Thymus (tissue), 11 donors: Measurements from ENCODE around the gene PRODH. TPM values are rescaled to one million over a fixed set of nuclear protein-coding genes. Genes with fewer than 3 reads are reported as not detected.
"Not testable (repeated sequence)": the region's sequence is repeated elsewhere in the genome, so short reads cannot be mapped to it uniquely, and the experiment has no call there.

Experiments
- DNase-seq, 9 donors: peaks; one replicate each; pipeline ENCODE4 v3.0.0-alpha.2; 2013; ENCODE audit warnings: low spot score in 9 of 9, low read depth in 6 of 9, missing footprints in 1 of 9
- H3K27ac ChIP-seq, 2 donors: one replicate each; pipeline ENCODE4 v1.5.1; 2013; ENCODE audit warnings: control low read depth in 1 of 2, low read depth in 1 of 2, low read length in 1 of 2, mild to moderate bottlenecking in 1 of 2, moderate library complexity in 1 of 2
- H3K27me3 ChIP-seq, 2 donors: one replicate each; pipeline ENCODE4 v1.5.1; 2013; ENCODE audit warnings: low read length in 1 of 2; ENCODE audit not compliant: control insufficient read depth in 2 of 2, insufficient read depth in 1 of 2
- H3K36me3 ChIP-seq, 2 donors: one replicate each; pipeline ENCODE4 v1.5.1; 2013; ENCODE audit warnings: low read length in 1 of 2, mild to moderate bottlenecking in 1 of 2, moderate library complexity in 1 of 2; ENCODE audit not compliant: control insufficient read depth in 2 of 2, insufficient read depth in 2 of 2
- H3K4me1 ChIP-seq, 2 donors: one replicate each; pipeline ENCODE4 v1.5.1; 2013; ENCODE audit warnings: low read length in 2 of 2; ENCODE audit not compliant: control insufficient read depth in 2 of 2, insufficient read depth in 2 of 2
- H3K4me3 ChIP-seq, 2 donors: one replicate each; pipeline ENCODE4 v1.5.1; 2013; ENCODE audit warnings: low read length in 2 of 2, control low read depth in 1 of 2, mild to moderate bottlenecking in 1 of 2
- H3K9me3 ChIP-seq, 2 donors: one replicate each; pipeline ENCODE4 v1.5.1; 2013; ENCODE audit warnings: low read length in 1 of 2, mild to moderate bottlenecking in 1 of 2; ENCODE audit not compliant: control insufficient read depth in 2 of 2, insufficient read depth in 1 of 2
- WGBS: extraction: QIAGEN DNeasy Blood & Tissue Kit; methylation state at CpG from one replicate; pipeline ENCODE4 v1.1.7; 2013; 5-methylcytosine and 5-hydroxymethylcytosine counted together
- polyA plus RNA-seq: library from polyadenylated mRNA; stranded (reverse); fragments of 200-250 nt; gene quantifications from one replicate; pipeline ENCODE4 v1.2.3, GENCODE V29; 2013
- total RNA-seq: library from RNA; stranded (reverse); fragments of 120-200 nt; gene quantifications from one replicate; pipeline ENCODE4 v1.2.4, GENCODE V29; 2013
- donor health status: healthy.

Gene PRODH
- total and polyA plus RNA-seq, 2 donors = 2.9 to 3.3 TPM

DNA sequence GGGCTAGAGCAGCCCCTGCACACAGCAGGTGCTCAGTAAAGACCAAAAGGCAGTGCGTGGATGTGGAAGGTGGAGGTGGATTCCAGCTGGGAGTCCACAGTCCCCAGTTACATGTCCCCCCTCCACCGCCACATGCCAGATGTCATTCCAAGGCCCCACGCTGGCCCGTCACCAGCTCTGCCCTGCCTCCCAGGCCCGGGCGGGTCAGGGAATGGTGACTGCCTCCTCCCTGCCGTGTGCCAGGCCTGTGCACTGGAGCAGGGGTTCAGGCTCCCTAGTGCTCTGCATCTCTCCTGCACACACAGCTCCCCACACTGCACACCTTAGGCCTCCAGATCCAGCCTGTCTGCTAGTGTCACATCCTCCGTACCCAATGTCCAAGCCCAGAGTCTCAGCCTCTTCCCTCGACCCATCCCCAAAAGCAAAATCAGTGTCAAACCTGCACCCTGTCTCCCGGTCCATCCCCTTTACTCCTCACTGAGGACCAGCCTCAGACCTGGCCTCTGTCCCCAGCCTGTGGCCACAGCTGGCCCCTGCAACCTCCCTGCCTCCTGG is 40.2 kb upstream of the PRODH start:
- Histone ChIP-seq H3K4me3 (no peak overlapping the region), H3K27me3 (peaks cover 4 to 17% of the 10 kb centered on the region in 2 donors), H3K36me3 (no peaks in the 10 kb centered on the region), H3K4me1 (no peaks in the 10 kb centered on the region), H3K27ac (no peak overlapping the region), H3K9me3 (peaks cover 3 to 13% of the 10 kb centered on the region in 2 donors)
- WGBS = 93% methylated on average over 10 of the region's 10 CpGs
- no peak for DNase-seq

- H3K27ac ChIP-seq = no peak overlapping the region
- no peaks in the 10 kb centered on the region for H3K36me3 ChIP-seq
- no peak for DNase-seq
- no peak overlapping the region for H3K4me3 ChIP-seq
- H3K27me3 ChIP-seq = peaks cover 10 to 24% of the 10 kb centered on the region in 2 donors
- peaks cover under 1 to 11% of the 10 kb centered on the region in 2 donors for H3K9me3 ChIP-seq
- no peaks in the 10 kb centered on the region for H3K4me1 ChIP-seq
- 87% methylated on average over 16 of the region's 16 CpGs for WGBS
Observed at GRCh38 chr22:18975434-18976196, 39.5 kb upstream of the PRODH start.

DNA sequence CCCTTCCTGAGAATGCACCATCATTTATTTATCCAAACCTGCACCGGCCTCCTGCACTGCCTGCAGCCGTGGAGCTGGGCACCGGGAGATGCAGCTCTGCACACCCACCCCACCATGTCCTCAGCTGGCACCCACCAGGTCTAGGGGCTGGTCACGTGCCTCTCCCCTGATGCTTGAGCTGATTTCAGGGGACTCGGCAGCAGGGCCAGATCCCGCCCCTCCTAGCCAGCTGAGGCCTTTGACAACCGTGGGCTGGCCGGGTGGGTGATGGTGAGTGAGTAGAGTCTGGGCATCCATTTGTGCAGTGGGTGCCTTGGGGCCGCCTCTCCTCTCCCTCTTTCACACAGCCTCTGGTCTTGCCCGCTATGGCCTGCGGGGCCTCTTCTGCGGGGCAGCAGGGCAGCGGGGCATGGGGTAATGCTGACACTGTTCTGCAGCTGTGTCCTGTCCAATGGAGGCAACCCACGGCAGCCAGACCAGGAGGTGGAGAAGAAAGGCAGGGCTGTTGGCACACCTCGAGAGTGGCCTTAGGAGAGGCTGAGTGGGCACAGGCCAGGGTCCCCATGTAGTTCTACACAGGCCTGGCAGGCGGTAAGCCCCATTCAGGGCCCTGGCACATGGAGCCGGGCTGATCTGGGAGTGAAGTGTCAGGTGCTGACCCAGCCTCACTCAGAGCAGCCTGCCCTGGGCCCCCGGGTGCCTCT is 38.5 kb upstream of the PRODH start:
- Histone ChIP-seq H3K4me1 (no peaks in the 10 kb centered on the region), H3K36me3 (no peaks in the 10 kb centered on the region), H3K27ac (no peak overlapping the region), H3K9me3 (peaks cover 0 to 4% of the 10 kb centered on the region in 2 donors), H3K27me3 (peaks cover 20 to 31% of the 10 kb centered on the region in 2 donors), H3K4me3 (no peak overlapping the region)
- WGBS = 92% methylated on average over 18 of the region's 18 CpGs
- DNase-seq = no peak

GRCh38 chr22:18973264-18974031 is 37.4 kb upstream of the PRODH start:
- Histone ChIP-seq H3K27me3 (peaks cover 25 to 43% of the 10 kb centered on the region in 2 donors), H3K4me1 (no peaks in the 10 kb centered on the region), H3K9me3 (no peaks in the 10 kb centered on the region)

DNA sequence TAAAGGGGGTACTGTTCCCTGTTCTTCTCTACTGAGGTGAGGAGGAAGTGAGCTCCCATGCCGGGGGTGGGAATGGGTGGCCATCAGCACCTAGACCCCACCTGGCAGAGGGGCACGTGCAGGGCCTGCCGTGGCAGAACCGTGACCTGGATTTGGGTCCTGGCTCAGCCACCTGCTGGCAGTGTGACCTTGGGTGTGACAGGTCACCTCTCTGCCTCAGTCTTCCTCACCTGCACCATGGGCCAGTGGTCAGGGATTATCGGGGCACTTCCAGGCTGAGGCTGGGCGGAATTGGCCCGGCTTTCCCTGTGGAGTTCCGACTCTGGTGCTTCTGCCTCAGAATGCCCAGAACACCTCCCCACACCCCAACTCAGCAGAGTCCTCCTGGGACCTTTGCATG is 36.5 kb upstream of the PRODH start:
- not testable (repeated sequence) for H3K4me1 ChIP-seq, H3K27ac ChIP-seq, H3K36me3 ChIP-seq, DNase-seq, H3K9me3 ChIP-seq, H3K4me3 ChIP-seq
- peaks cover 25 to 51% of the 10 kb centered on the region in 2 donors for H3K27me3 ChIP-seq
- WGBS = 93% methylated on average over 8 of the region's 8 CpGs

More at GRCh38 chr22:18973264-18974031, 37.4 kb upstream of the PRODH start:
- no peak for DNase-seq
- no peak overlapping the region for H3K4me3 ChIP-seq
- H3K36me3 ChIP-seq = no peaks in the 10 kb centered on the region
- WGBS = 93% methylated on average over 18 of the region's 18 CpGs
- no peak overlapping the region for H3K27ac ChIP-seq

DNA sequence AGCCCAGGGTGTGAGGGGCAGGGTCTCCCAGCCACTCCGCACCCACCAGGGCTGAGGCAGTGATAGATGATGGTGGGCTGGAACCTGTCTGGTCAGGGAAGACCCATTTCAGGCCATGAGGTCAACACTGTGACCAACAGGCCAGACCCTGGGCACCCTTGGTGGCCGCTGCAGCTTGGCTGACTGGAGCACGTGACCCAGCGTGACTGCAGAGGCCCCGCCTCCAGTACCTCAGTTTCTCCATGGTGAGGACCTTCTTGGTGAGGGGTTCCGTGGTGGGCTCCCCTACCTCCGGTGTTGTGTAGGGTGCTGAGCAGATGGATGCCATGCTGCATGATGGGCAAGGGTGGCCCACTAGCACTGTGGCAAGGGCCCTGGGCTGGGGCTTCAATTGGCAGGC is 35.9 kb upstream of the PRODH start:
- not testable (repeated sequence) for H3K9me3 ChIP-seq, H3K36me3 ChIP-seq, H3K27ac ChIP-seq, H3K4me3 ChIP-seq, H3K4me1 ChIP-seq, DNase-seq
- 93% methylated on average over 7 of the region's 7 CpGs for WGBS
- peaks cover 25 to 51% of the 10 kb centered on the region in 2 donors for H3K27me3 ChIP-seq

DNA sequence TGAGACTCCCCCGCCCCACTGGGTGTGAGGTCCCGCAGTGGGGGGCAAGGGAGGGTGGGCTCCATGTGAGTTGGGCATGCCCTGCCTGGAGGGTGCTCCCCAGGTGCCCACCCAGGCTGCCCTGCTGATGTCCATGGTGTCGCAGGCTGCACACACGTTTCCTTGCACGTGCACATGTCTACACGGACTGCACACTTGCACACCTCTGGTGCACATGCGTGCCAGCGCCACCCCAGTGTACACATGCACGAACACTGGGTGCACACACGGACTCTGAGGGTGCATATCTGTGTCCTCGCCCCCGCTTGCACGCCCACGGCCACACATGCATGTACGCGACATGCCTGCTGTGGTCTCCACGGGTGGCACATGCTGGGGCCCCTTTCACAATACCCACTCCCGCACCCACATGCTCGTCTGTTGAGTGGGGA is 35.2 kb upstream of the PRODH start:
- no peaks in the 10 kb centered on the region for H3K36me3 ChIP-seq
- H3K9me3 ChIP-seq = no peaks in the 10 kb centered on the region
- no peaks in the 10 kb centered on the region for H3K4me1 ChIP-seq
- no peak for DNase-seq
- H3K27ac ChIP-seq = no peak overlapping the region
- H3K4me3 ChIP-seq = no peak overlapping the region
- WGBS = 72% methylated on average over 19 of the region's 19 CpGs
- H3K27me3 ChIP-seq = peaks cover 25 to 51% of the 10 kb centered on the region in 2 donors

GRCh38 chr22:18970948-18971315 is 34.8 kb upstream of the PRODH start:
- DNase-seq = no peak
- Histone ChIP-seq H3K27me3 (peaks cover 25 to 51% of the 10 kb centered on the region in 2 donors), H3K27ac (no peak overlapping the region), H3K36me3 (no peaks in the 10 kb centered on the region), H3K4me3 (peak overlapping the region in 1 of 2 donors; percentile 45), H3K9me3 (no peaks in the 10 kb centered on the region), H3K4me1 (no peaks in the 10 kb centered on the region)
- WGBS = 3% methylated on average over 27 of the region's 28 CpGs
